DOHH2 (cell line): ENCODE measurements around the gene MAGEA8.

Source experiments
- CTCF ChIP-seq: fragments of 200-600 bp; sonication (generic); IDR thresholded peaks from one replicate; pipeline ENCODE4 v1.5.1; 2014; ENCODE audit warnings: antibody characterized with exemption, mild to moderate bottlenecking, low read depth, low read length; ENCODE audit not compliant: poor library complexity, severe bottlenecking
- EZH2phosphoT487 ChIP-seq: fragments of 200-600 bp; sonication (generic); IDR thresholded peaks from 2 replicates; pipeline ENCODE4 v1.6.1; 2017; ENCODE audit warnings: borderline replicate concordance, mild to moderate bottlenecking, antibody characterized with exemption, low read length, moderate library complexity, mixed read lengths

- TF ChIP-seq CTCF (no peak), EZH2phosphoT487 (no peak)
Measured at GRCh38 chrX:149870840-149871239, 10.1 kb upstream of the MAGEA8 start.
